Caco-2 (cell line): ENCODE measurements around the gene VIPR2. TPM values are rescaled to one million over a fixed set of nuclear protein-coding genes. Genes with fewer than 3 reads are reported as not detected.

Experiments used
- BruUV-seq: library from RNA; stranded (reverse); fragments of 400-500 nt; replicated peaks from 2 replicates; lab custom pipeline; 2021; lab: Mats Ljungman, UMichigan
- CTCF ChIA-PET: fragments of 300-600 bp; sonication (Branson Sonifier 250); formaldehyde crosslinking; loops from one replicate; lab custom pipeline; 2022; ENCODE audit warnings: antibody characterized with exemption; lab: Charles Lee
- POLR2A ChIA-PET: fragments of 300-600 bp; sonication (Branson Sonifier 250); formaldehyde crosslinking; loops from one replicate; lab custom pipeline; 2022; ENCODE audit warnings: antibody characterized with exemption; lab: Charles Lee
- DNase-seq, 2 experiments: peaks; one replicate each; pipeline versions ENCODE4 v3.0.0 to v3.0.0-alpha.2; 2020 to 2022
- H3K27me3 ChIP-seq: replicated peaks from 2 replicates; pipeline ENCODE4 v1.6.0; 2011; ENCODE audit warnings: low read length; ENCODE audit not compliant: control insufficient read depth, insufficient read depth
- H3K36me3 ChIP-seq: 2 replicates; pipeline ENCODE4 v1.5.1; 2011; ENCODE audit warnings: low read length; ENCODE audit not compliant: control insufficient read depth, insufficient read depth
- H3K4me1 ChIP-seq: fragments of 250-450 bp; sonication (Bioruptor Pico); 2 replicates; pipeline ENCODE4 v1.5.1; 2020; ENCODE audit warnings: mild to moderate bottlenecking
- H3K4me3 ChIP-seq: 2 replicates; pipeline ENCODE4 v1.5.1; 2011; ENCODE audit warnings: low read depth, mild to moderate bottlenecking, control low read depth, low read length
- H3K9me3 ChIP-seq: fragments of 250-450 bp; sonication (Bioruptor Pico); 2 replicates; pipeline ENCODE4 v1.5.1; 2020; ENCODE audit warnings: mild to moderate bottlenecking, moderate library complexity
- H3K27ac Mint-ChIP-seq: one replicate; pipeline ENCODE4 v1.8.0; 2022; ENCODE audit warnings: mixed read lengths; ENCODE audit not compliant: unreplicated experiment
- H3K27me3 Mint-ChIP-seq: one replicate; pipeline ENCODE4 v1.8.0; 2022; ENCODE audit warnings: mixed read lengths; ENCODE audit not compliant: insufficient read depth, unreplicated experiment
- H3K36me3 Mint-ChIP-seq: one replicate; pipeline ENCODE4 v1.8.0; 2022; ENCODE audit warnings: mild to moderate bottlenecking, mixed read lengths; ENCODE audit not compliant: insufficient read depth, unreplicated experiment
- H3K4me1 Mint-ChIP-seq: one replicate; pipeline ENCODE4 v1.8.0; 2022; ENCODE audit warnings: low read depth, mixed read lengths; ENCODE audit not compliant: unreplicated experiment
- H3K4me3 Mint-ChIP-seq: one replicate; pipeline ENCODE4 v1.8.0; 2022; ENCODE audit warnings: mild to moderate bottlenecking, moderate library complexity, mixed read lengths; ENCODE audit not compliant: unreplicated experiment
- H3K9me3 Mint-ChIP-seq: one replicate; pipeline ENCODE4 v1.8.0; 2022; ENCODE audit warnings: mixed read lengths; ENCODE audit not compliant: unreplicated experiment
- CTCF ChIP-seq, 2 experiments: fragments of 200-600 bp in 1 of 2; IDR thresholded peaks; 1 replicate in 1 of 2; 2 replicates in 1 of 2; pipeline versions ENCODE4 v1.5.1 to v1.8.0; 2011 to 2022; ENCODE audit warnings: antibody characterized with exemption in 1 of 2, control low read depth in 1 of 2, inconsistent platforms in 1 of 2, low read depth in 1 of 2, low read length in 1 of 2, mild to moderate bottlenecking in 1 of 2, moderate library complexity in 1 of 2; ENCODE audit not compliant: insufficient read depth in 1 of 2, severe bottlenecking in 1 of 2, unreplicated experiment in 1 of 2
- intact Hi-C: fragments of 100-400 bp; cut with micrococcal nuclease; formaldehyde crosslinking; loops from one replicate; pipeline ENCODE4 v1.10.0; 2022; ENCODE audit not compliant: unreplicated experiment
- total RNA-seq: library from RNA; stranded (reverse); gene quantifications from 2 replicates; pipeline ENCODE4 v1.2.3, GENCODE V29; 2022

The VIPR2 gene
- total RNA-seq, 1 experiment from 2014 or later, result not detected

DNA sequence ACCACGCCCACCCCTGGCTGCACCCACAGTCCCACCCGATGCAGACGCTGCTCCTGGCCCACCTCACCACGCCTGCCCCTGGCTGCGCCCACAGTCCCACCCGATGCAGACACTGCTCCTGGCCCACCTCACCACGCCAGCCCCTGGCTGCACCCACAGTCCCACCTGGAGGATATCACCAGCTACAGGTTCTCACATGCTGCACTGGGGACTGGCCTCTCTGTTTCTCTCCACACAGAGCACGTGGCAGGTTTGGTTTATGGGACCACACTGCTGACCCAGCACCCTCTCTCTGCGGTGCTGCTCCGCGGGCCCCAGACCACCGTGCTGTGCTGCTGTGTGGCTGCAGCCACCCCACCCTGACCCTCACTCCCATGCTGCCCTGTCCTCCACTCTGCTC lies 120.9 kb downstream of the VIPR2 start:
- no peak overlapping the region for H3K4me3 ChIP-seq
- TF ChIP-seq CTCF (IDR thresholded peaks at IDR 0.05; ENCODE audit: insufficient read depth in 1 of 2, low read depth in 1 of 2, low read length in 1 of 2, severe bottlenecking in 1 of 2, unreplicated experiment in 1 of 2), result no peak
- CTCF ChIA-PET, result no interaction called here
- Mint-ChIP-seq H3K27ac (no peak overlapping the region), H3K4me1 (no peaks in the 10 kb centered on the region), H3K27me3 (no peaks in the 10 kb centered on the region), H3K36me3 (no peaks in the 10 kb centered on the region), H3K9me3 (peaks cover 23% of the 10 kb centered on the region), H3K4me3 (no peak overlapping the region)
- 0 out of 2 replicates have a peak, but pooled peaks cover 3% of the 10 kb centered on the region for H3K9me3 ChIP-seq
- intact Hi-C loops, result no loop called here
- H3K36me3 ChIP-seq, result no peaks in the 10 kb centered on the region
- DNase-seq, result no peak
- peaks cover 8% of the 10 kb centered on the region for H3K4me1 ChIP-seq
- POLR2A ChIA-PET, result no interaction called here
- H3K27me3 ChIP-seq, result no peaks in the 10 kb centered on the region
- BruUV-seq, result no TSS peak

GRCh38 chr7:159023206-159023605 lies 121.5 kb downstream of the VIPR2 start:
- H3K36me3 Mint-ChIP-seq, result no peaks in the 10 kb centered on the region
- H3K4me3 ChIP-seq, result no peak overlapping the region
- no peaks in the 10 kb centered on the region for H3K4me1 Mint-ChIP-seq
- H3K27ac Mint-ChIP-seq, result no peak overlapping the region
- H3K4me1 ChIP-seq, result peaks cover 7% of the 10 kb centered on the region
- no peaks in the 10 kb centered on the region for H3K27me3 Mint-ChIP-seq
- intact Hi-C loops, result no loop called here
- H3K9me3 Mint-ChIP-seq, result peaks cover 29% of the 10 kb centered on the region
- 0 out of 2 replicates have a peak, but pooled peaks cover 3% of the 10 kb centered on the region for H3K9me3 ChIP-seq
- ChIA-PET CTCF (no interaction called here), POLR2A (no interaction called here)
- H3K27me3 ChIP-seq, result no peaks in the 10 kb centered on the region
- no peak overlapping the region for H3K4me3 Mint-ChIP-seq
- no TSS peak for BruUV-seq
- no peak for DNase-seq
- TF ChIP-seq CTCF (IDR thresholded peaks at IDR 0.05; ENCODE audit: insufficient read depth in 1 of 2, low read depth in 1 of 2, low read length in 1 of 2, severe bottlenecking in 1 of 2, unreplicated experiment in 1 of 2), result no peak
- H3K36me3 ChIP-seq, result no peaks in the 10 kb centered on the region

GRCh38 chr7:159022238-159022993 lies 122.3 kb downstream of the VIPR2 start:
- Histone ChIP-seq H3K4me3 (no peak overlapping the region), H3K36me3 (no peaks in the 10 kb centered on the region), H3K27me3 (no peaks in the 10 kb centered on the region), H3K9me3 (0 out of 2 replicates have a peak, but pooled peaks cover 3% of the 10 kb centered on the region), H3K4me1 (no peaks in the 10 kb centered on the region; the same call in 1 of the 2 replicates)
- Mint-ChIP-seq H3K27me3 (no peaks in the 10 kb centered on the region), H3K36me3 (no peaks in the 10 kb centered on the region), H3K27ac (no peak overlapping the region), H3K4me3 (no peak overlapping the region), H3K9me3 (peaks cover 31% of the 10 kb centered on the region), H3K4me1 (no peaks in the 10 kb centered on the region)
- intact Hi-C loops, result no loop called here
- TF ChIP-seq CTCF (IDR thresholded peaks at IDR 0.05; ENCODE audit: insufficient read depth in 1 of 2, low read depth in 1 of 2, low read length in 1 of 2, severe bottlenecking in 1 of 2, unreplicated experiment in 1 of 2), result no peak
- no TSS peak for BruUV-seq
- no peak for DNase-seq
- ChIA-PET POLR2A (no interaction called here), CTCF (no interaction called here)
